NCI-H1417 treated with DMSO at 0.1 percent for 48 hours (cell line): ENCODE results near the gene MFF.
"Not testable (repeated sequence)": the region's sequence is repeated elsewhere in the genome, so short reads cannot be mapped to it uniquely, and the experiment has no call there.

Experiments
- DNase-seq: peaks from one replicate; lab custom pipeline; 2025; lab: John Stamatoyannopoulos, UW

The MFF gene

GRCh38 chr2:227377467-227378351 lies 52.7 kb downstream of the MFF start:
- DNase-seq, result no peak

DNA sequence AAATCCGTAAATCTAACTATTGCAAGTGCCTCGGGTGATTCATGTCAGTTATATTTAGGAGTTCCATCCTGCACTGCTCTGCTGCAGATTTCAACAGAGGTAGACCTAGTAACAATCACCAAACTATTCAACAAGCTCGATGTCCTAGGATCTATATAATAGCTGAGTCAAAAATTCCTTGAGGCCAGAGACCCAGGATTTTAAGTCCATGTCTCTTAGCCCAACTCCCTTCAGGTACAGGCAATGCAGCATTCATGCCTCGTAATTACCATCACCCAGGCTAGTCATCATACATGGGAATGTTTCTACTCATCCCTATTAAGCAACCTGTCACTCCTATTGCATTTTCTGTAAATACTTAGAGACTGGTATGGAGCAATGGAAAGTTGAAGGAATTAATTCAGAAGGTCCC lies 53.3 kb downstream of the MFF start:
- no peak for DNase-seq

DNA sequence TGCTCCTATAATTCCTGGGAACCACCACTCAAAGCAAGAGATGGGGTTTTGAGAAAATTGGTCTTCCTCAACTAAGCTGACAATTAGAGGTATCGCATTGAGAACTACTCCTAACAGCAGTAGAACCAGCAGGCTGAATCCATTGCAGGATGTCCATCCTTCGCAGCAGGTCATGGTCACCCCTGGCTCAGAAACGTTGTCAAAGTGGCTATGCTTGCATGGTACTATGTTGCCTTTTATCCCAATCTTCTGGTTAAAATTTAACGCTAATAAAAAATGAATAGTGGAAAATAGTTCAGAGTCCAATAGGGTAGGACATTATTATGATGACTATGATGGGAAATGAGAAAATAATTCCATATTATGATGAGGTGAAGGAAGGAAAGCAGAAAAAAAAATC lies 54.0 kb downstream of the MFF start, which contains the start of gene TM4SF20:
TM4SF20 (minus strand) TSS at position 212 of the 400 bp plus-strand sequence; CDS start at position 174, 38 bp downstream.
- DNase-seq, result no peak

- not testable (repeated sequence) for DNase-seq
Measured at GRCh38 chr2:227382241-227382835, 57.3 kb downstream of the MFF start.

GRCh38 chr2:227383686-227384085 lies 58.6 kb downstream of the MFF start:
- DNase-seq, result no peak

GRCh38 chr2:227386630-227387029 lies 61.6 kb downstream of the MFF start:
- DNase-seq, result no peak

GRCh38 chr2:227387583-227387982 lies 62.5 kb downstream of the MFF start, which contains the start of gene SCYGR1:
Gene SCYGR1, minus strand, starts transcription at chr2:227387949. Its CDS starts 0 bp downstream, at chr2:227387949.
- DNase-seq, result not testable (repeated sequence)

DNA sequence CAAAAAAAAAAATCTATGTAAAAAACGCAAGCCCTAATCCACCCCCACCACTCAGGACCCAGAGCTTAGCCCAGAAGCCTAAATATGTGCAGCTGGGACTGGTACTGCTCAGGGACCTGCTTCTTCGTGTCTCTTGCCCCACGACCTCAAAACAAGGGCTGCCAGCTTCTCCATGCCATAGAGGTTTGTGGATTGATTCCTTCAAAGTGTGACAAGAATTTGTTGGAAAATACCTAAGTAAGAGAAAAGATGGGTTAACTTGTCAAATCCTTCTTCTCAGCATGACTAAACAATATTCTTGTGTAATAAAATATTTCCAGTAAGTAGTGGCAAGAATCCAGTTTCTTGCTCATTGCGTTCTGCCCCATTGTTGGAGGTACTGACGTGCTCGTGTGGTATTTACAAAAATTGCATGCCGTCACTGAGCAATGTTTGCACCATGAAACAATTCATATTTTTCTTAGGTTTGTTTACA lies 63.5 kb downstream of the MFF start:
- no peak for DNase-seq

GRCh38 chr2:227389231-227389630 lies 64.2 kb downstream of the MFF start:
- no peak for DNase-seq

GRCh38 chr2:227389661-227390060 lies 64.6 kb downstream of the MFF start:
- no peak for DNase-seq

DNA sequence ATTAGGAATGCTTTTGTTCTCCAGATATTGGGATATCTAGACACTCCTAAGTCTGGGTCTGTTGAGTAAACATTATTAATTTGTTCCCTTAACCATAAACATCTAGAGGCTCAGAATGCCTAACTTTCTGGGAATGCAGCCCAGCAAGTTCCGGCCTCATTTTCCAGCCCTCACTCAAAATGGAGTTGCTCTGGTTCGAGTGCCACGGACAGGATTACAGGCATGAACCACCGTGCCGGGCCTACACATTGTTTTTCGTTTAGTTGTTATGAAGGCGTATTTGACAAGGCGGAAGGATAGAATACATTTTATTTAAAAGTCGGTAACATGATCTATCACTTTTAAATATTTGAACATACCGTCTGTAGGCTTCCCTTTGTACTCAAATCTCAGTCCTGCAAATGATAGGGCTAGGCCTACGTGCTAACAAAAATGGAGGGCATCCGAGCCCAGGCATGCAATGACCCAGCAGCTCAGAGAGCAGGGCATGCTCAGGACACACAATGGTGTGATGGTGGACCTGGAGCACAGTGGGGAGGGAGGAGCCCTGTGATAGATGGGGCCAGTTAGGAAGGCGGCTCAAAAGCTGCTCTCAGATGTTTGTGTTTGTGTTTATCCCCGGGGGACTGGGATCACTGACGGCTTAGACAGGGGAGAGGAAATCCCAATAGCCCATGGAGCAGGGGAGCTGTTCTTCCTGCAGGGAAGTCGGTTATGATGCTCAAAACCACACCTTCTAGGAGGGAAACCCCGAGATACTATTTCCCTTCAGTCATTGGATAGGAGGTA lies 65.6 kb downstream of the MFF start:
- DNase-seq, result no peak

DNA sequence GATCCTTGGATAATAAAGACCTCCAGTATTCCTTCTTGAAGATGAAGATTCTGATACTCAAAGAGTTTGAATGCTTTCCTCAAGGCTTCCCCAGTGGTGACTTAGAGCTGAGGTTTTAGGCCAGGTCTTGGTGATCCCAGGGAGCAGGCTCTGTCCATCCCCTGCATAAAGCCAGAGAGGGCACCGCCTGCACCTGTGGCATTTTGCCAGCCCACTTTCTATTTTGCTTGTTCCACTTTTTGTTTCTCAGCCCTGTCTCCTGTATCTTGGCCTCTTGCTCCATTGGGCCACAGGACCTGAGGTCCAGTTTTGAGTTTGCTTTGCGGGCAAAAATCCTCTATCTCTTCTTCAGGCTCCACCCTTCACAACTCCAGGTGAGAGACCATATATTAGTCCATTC lies 69.3 kb downstream of the MFF start:
- no peak for DNase-seq

- no peak for DNase-seq
Measured at GRCh38 chr2:227395556-227395955, 70.5 kb downstream of the MFF start.

DNA sequence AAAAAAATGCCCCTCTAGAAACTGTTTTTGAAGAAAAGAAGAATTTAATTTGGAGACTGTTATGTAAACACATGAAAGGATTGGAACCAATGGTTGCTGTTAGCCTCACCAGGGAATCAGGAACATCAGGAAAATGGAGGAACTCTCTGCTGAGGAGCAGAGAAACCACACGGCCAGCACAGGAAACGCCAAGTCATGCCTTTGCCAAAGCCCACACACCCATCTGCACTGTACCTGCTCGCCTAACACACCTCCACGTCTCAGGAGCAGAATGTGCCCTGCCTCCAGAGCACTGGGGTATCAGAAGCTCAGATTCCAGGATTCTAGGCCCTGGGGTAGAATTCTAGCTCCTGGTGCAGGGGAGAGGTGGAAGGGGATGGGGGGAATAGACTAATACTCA lies 72.5 kb downstream of the MFF start:
- DNase-seq, result no peak

- no peak for DNase-seq
Measured at GRCh38 chr2:227398684-227399670, 73.9 kb downstream of the MFF start.

DNA sequence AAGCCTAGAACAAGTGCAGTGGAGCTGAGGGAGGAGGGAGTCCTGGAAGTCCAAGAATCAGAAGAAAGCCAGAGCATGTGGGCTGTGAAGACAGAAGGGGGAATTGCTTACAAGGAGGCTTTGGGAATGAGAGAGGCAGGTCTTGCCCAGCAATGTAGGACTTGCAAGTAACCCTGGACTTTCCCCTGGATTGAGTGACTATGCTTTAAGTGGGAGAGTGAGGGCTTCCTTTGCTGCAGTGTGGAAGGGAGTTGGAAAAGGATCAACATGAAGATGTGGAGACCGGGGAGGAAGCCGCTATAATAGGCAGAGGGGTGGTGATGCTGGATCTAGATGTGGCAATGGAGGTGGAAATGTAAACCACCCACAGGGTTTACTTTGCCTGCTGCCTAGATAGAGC lies 76.5 kb downstream of the MFF start:
- no peak for DNase-seq

DNA sequence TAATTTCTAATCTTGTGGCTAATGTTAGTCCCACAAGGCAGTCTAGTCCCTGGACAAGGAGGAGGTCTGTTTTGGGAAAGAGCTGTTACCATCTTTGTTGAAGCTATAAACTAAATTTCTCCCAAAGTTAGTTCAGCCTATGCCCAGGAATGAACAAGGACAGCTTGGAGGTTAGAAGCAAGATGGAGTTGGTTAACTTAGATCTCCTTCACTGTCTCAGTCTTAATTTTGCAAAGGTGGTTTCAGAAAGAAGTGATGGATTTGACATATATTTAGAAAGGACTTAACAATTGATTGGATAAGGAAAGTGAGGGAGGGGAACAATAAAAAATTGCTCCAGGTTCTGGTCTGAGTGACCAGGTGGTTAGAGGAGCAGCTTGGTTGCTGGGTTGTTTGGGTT lies 77.3 kb downstream of the MFF start:
- DNase-seq, result no peak

DNA sequence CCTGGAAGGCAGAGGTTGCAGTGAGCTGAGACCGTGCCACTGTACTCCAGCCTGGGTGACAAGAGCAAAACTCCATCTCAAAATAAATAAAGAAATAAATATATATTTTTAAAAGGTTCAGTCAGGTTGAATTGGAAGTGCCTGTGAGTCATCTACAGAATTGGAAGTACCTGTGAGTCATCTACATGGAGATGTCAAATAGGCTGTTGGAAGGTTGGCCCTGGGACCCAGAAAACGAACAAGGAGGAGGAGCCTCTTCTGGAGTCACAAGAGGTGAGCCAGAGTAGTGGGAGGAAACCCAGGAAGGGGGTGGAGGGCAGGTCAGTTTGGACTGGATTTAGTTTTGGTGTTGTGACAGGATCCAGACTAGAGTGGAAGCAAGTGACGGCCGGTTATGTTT lies 77.9 kb downstream of the MFF start:
- DNase-seq, result no peak

GRCh38 chr2:227404585-227405271 lies 79.7 kb downstream of the MFF start:
- DNase-seq, result no peak
